Thoracic aorta endothelial cell (primary cell): ENCODE results near the gene TMEM186. TPM values are rescaled to one million over a fixed set of nuclear protein-coding genes. Genes with fewer than 3 reads are reported as not detected.

Experiments
- total RNA-seq: library from RNA; depleted of rRNA; stranded (reverse); fragments of >200 nt; gene quantifications from 2 replicates; pipeline ENCODE4 v1.2.3, GENCODE V29; 2012

TMEM186 gene
- total RNA-seq: 4.3 and 4.7 TPM in 2 replicates

GRCh38 chr16:8797364-8798173 is at the start of gene TMEM186, which contains the start of gene PMM2:
TSS of gene TMEM186 (minus strand) at chr16:8797639. CDS start at chr16:8797614, 25 bp downstream.
TSS of gene PMM2 (plus strand) at chr16:8797839. CDS start at chr16:8797883, 44 bp downstream.

Other genes with a start within 250 kb of the TMEM186 start
- not detected in 2 replicates for gene TMEM114, start 207.1 kb downstream of the TMEM186 start, total RNA-seq
- 29.0 and 30.2 TPM in 2 replicates for gene METTL22, start 175.9 kb downstream of the TMEM186 start, total RNA-seq
- gene ABAT, start 123.0 kb downstream of the TMEM186 start, total RNA-seq: 1.9 and 2.0 TPM in 2 replicates
- gene PMM2, start 200 bp upstream of the TMEM186 start, total RNA-seq: 47.9 and 56.5 TPM in 2 replicates
- gene CARHSP1, start 71.4 kb upstream of the TMEM186 start, total RNA-seq: 59.3 and 63.3 TPM in 2 replicates
- gene LITAFD, start 84.7 kb upstream of the TMEM186 start, total RNA-seq: not detected in 2 replicates
- 129 and 130 TPM in 2 replicates for gene USP7, start 166.3 kb upstream of the TMEM186 start, total RNA-seq